Measurements from ENCODE around the gene CP.

DNA sequence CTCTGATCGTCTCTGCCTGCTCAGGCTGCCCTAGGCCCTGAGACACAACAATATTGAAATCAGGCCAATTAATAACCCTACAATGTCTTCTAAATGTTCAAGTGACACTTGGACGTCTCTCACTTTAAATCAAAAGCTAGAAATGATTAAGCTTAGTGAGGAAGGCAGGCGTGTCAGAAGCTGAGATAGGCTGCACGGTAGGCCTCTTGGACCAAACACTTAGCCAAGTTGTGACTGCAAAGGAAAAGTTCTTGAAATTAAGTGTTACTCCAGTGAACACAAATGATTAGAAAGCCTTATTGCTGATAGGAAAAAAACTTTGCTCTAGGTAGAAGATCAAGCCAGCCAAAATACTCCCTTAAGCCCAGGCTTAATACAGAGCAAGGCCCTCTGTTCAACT is 90.0 kb downstream of the CP start:
- TF ChIP-seq POLR2A (IDR thresholded peaks at IDR 0.05) (no peak), CTCF (IDR thresholded peaks at IDR 0.05) (no peak)
